Panc1 (cell line): ENCODE results near the gene GRK3. TPM values are rescaled to one million over a fixed set of nuclear protein-coding genes. Genes with fewer than 3 reads are reported as not detected.

Source experiments
- ATAC-seq: fragments of 200-7000 bp; cut with Tn5 transposase; 2 replicates; pipeline ENCODE4 v1.9.1; 2020; ENCODE audit warnings: mild to moderate bottlenecking, moderate library complexity
- BruUV-seq: library from RNA; stranded (reverse); fragments of 400-500 nt; replicated peaks from 2 replicates; lab custom pipeline; 2021; lab: Mats Ljungman, UMichigan
- CTCF ChIA-PET: fragments of 300-600 bp; sonication (Branson Sonifier 250); formaldehyde crosslinking; loops from one replicate; lab custom pipeline; 2022; ENCODE audit warnings: antibody characterized with exemption; lab: Charles Lee
- POLR2A ChIA-PET: fragments of 300-600 bp; sonication (Branson Sonifier 250); formaldehyde crosslinking; loops from one replicate; lab custom pipeline; 2022; ENCODE audit warnings: antibody characterized with exemption; lab: Charles Lee
- DNase-seq: peaks from one replicate; pipeline ENCODE4 v3.0.0-alpha.2; 2010; ENCODE audit warnings: low read depth, low spot score
- H3K27ac ChIP-seq: 2 replicates; pipeline ENCODE4 v1.5.1; 2011; ENCODE audit warnings: mild to moderate bottlenecking, low read length, inconsistent platforms
- H3K27me3 ChIP-seq: fragments of 200-500 bp; sonication (Bioruptor generic); 2 replicates; pipeline ENCODE4 v1.6.0; 2014; ENCODE audit warnings: low read length, inconsistent platforms; ENCODE audit not compliant: control insufficient read depth, insufficient read depth
- H3K36me3 ChIP-seq: fragments of 200-500 bp; sonication (Bioruptor generic); 2 replicates; pipeline ENCODE4 v1.5.1; 2014; ENCODE audit warnings: inconsistent platforms, mild to moderate bottlenecking, low read length, moderate library complexity; ENCODE audit not compliant: control insufficient read depth, insufficient read depth
- H3K4me1 ChIP-seq: 2 replicates; pipeline ENCODE4 v1.5.1; 2011; ENCODE audit warnings: inconsistent platforms, mild to moderate bottlenecking, low read length, moderate library complexity; ENCODE audit not compliant: control insufficient read depth, insufficient read depth
- H3K4me3 ChIP-seq, 2 experiments: 2 replicates each; pipeline ENCODE4 v1.5.1; 2011 to 2012; ENCODE audit warnings: low read depth in 2 of 2, low read length in 2 of 2, mild to moderate bottlenecking in 2 of 2, inconsistent platforms in 1 of 2, moderate library complexity in 1 of 2
- H3K9me3 ChIP-seq: fragments of 200-500 bp; sonication (Bioruptor generic); 2 replicates; pipeline ENCODE4 v1.5.1; 2014; ENCODE audit warnings: low read depth, mild to moderate bottlenecking, inconsistent platforms, low read length, moderate library complexity; ENCODE audit not compliant: control insufficient read depth, insufficient read depth
- POLR2AphosphoS5 ChIP-seq: IDR thresholded peaks from 2 replicates; pipeline ENCODE4 v1.6.1; 2012; ENCODE audit warnings: mild to moderate bottlenecking, low read depth, low read length, moderate library complexity
- SIN3A ChIP-seq: IDR thresholded peaks from 2 replicates; pipeline ENCODE4 v1.6.1; 2012; ENCODE audit warnings: low read depth, mild to moderate bottlenecking, low read length, moderate library complexity, borderline replicate concordance; ENCODE audit not compliant: insufficient read depth
- TCF7L2 ChIP-seq: IDR thresholded peaks from 2 replicates; pipeline ENCODE4 v1.6.1; 2011; ENCODE audit warnings: mild to moderate bottlenecking, low read depth, low read length, inconsistent platforms
- in situ Hi-C: cut with HindIII; loops from 2 replicates; pipeline ENCODE4 v1.10.0; 2016; ENCODE audit warnings: low sequenced_read_pairs, low pct_unique_long_range_greater_than_20kb
- intact Hi-C: fragments of 100-400 bp; cut with micrococcal nuclease; formaldehyde crosslinking; loops from one replicate; pipeline ENCODE4 v1.10.0; 2022; ENCODE audit not compliant: unreplicated experiment
- total RNA-seq: library from RNA; stranded (reverse); gene quantifications from one replicate; pipeline ENCODE4 v1.2.1, GENCODE V29; 2021; ENCODE audit not compliant: unreplicated experiment
- TF ChIP-seq, protein P1 (sequence below): fragments of 450-650 bp; IDR thresholded peaks from 2 replicates; pipeline ENCODE4 v1.5.1; 2017; ENCODE audit warnings: mild to moderate bottlenecking
- TF ChIP-seq, protein P2 (sequence below), 2 experiments: IDR thresholded peaks; 2 replicates each; pipeline ENCODE4 v1.6.1; 2011 to 2012; ENCODE audit warnings: low read depth in 2 of 2, control low read depth in 1 of 2, low read length in 1 of 2, mild to moderate bottlenecking in 1 of 2, moderate library complexity in 1 of 2; ENCODE audit not compliant: insufficient read depth in 1 of 2

The GRK3 gene
- total RNA-seq, 1 experiment from 2014 or later: 12.0 TPM

DNA sequence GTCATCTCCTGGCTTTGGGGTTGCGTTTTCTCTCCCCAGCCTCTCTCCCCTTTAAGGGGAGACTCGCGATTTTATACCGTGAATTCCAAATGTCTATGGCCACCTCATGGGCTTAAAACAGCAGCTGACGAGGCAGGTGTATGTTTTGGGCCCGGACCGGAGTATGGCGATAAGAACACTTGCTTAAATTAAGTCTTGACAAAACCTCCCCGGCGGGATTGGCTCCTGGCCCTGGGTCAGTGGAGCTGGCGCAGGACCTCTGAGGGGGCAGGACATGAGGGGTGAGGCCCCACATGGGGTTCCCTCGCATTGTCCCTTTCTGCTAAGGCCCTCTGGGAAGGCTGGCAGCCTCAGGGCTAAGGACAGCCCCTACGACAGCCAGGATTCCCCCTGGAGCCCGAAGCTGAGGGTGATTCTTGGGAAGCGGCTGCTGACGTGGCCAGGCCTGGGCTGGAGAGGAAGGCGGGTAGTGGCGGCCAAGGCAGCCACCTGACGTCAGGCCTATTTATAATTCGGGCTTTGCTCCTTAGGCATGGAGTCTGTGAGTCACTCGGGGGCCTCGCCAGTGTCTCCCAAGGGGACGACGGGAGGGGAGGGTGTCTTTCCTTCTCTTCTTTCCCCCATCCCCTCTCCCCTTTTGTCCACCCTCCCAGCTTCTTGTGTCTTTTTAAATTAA is 190.2 kb downstream of the GRK3 start:
- ChIA-PET CTCF (no interaction called here), POLR2A (no interaction called here)
- no peak overlapping the region for H3K4me3 ChIP-seq
- BruUV-seq: no TSS peak
- H3K36me3 ChIP-seq: no peaks in the 10 kb centered on the region
- H3K27me3 ChIP-seq: no peaks in the 10 kb centered on the region
- H3K27ac ChIP-seq: no peak overlapping the region
- no peak for ATAC-seq
- in situ Hi-C loops: no loop called here
- intact Hi-C loops: no loop called here
- TF ChIP-seq POLR2AphosphoS5 (no peak), SIN3A (no peak), TCF7L2 (no peak)
- TF ChIP-seq, protein P1, sequence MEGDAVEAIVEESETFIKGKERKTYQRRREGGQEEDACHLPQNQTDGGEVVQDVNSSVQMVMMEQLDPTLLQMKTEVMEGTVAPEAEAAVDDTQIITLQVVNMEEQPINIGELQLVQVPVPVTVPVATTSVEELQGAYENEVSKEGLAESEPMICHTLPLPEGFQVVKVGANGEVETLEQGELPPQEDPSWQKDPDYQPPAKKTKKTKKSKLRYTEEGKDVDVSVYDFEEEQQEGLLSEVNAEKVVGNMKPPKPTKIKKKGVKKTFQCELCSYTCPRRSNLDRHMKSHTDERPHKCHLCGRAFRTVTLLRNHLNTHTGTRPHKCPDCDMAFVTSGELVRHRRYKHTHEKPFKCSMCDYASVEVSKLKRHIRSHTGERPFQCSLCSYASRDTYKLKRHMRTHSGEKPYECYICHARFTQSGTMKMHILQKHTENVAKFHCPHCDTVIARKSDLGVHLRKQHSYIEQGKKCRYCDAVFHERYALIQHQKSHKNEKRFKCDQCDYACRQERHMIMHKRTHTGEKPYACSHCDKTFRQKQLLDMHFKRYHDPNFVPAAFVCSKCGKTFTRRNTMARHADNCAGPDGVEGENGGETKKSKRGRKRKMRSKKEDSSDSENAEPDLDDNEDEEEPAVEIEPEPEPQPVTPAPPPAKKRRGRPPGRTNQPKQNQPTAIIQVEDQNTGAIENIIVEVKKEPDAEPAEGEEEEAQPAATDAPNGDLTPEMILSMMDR: no peak
- TF ChIP-seq, protein P2, sequence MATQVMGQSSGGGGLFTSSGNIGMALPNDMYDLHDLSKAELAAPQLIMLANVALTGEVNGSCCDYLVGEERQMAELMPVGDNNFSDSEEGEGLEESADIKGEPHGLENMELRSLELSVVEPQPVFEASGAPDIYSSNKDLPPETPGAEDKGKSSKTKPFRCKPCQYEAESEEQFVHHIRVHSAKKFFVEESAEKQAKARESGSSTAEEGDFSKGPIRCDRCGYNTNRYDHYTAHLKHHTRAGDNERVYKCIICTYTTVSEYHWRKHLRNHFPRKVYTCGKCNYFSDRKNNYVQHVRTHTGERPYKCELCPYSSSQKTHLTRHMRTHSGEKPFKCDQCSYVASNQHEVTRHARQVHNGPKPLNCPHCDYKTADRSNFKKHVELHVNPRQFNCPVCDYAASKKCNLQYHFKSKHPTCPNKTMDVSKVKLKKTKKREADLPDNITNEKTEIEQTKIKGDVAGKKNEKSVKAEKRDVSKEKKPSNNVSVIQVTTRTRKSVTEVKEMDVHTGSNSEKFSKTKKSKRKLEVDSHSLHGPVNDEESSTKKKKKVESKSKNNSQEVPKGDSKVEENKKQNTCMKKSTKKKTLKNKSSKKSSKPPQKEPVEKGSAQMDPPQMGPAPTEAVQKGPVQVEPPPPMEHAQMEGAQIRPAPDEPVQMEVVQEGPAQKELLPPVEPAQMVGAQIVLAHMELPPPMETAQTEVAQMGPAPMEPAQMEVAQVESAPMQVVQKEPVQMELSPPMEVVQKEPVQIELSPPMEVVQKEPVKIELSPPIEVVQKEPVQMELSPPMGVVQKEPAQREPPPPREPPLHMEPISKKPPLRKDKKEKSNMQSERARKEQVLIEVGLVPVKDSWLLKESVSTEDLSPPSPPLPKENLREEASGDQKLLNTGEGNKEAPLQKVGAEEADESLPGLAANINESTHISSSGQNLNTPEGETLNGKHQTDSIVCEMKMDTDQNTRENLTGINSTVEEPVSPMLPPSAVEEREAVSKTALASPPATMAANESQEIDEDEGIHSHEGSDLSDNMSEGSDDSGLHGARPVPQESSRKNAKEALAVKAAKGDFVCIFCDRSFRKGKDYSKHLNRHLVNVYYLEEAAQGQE (IDR thresholded peaks at IDR 0.05; ENCODE audit: insufficient read depth in 1 of 2, low read depth in 2 of 2, low read length in 1 of 2): no peak
- H3K9me3 ChIP-seq: no peaks in the 10 kb centered on the region
- no peak for DNase-seq
- H3K4me1 ChIP-seq: no peaks in the 10 kb centered on the region

DNA sequence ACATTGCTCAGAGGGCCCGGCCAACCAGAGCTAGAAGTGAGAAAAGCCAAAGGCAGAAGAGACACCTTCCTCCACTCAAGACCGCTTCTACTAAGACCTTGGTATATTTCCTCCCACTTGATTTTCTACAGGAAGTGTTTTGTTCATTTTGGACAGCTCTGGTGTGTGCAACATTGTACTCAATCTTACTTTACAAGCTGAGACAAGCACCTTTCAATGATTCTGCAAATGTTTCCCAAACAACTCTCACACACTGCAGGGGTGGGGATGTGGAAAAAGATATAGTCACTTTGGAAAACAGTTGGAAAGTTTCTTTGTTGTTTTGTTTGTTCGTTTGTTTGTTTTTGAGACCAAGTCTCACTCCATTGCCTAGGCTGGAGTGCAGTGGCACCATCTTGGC is 193.2 kb downstream of the GRK3 start:
- H3K4me3 ChIP-seq: no peak overlapping the region
- H3K27ac ChIP-seq: no peak overlapping the region
- CTCF ChIA-PET: no interaction called here
- no peaks in the 10 kb centered on the region for H3K9me3 ChIP-seq
- intact Hi-C loops: no loop called here
- POLR2A ChIA-PET: no interaction called here
- no peaks in the 10 kb centered on the region for H3K4me1 ChIP-seq
- BruUV-seq: no TSS peak
- TF ChIP-seq, protein P2 (IDR thresholded peaks at IDR 0.05; ENCODE audit: insufficient read depth in 1 of 2, low read depth in 2 of 2, low read length in 1 of 2): no peak
- TF ChIP-seq TCF7L2: no peak
- TF ChIP-seq SIN3A: no peak
- TF ChIP-seq POLR2AphosphoS5: no peak
- TF ChIP-seq, protein P1: no peak
- no peaks in the 10 kb centered on the region for H3K36me3 ChIP-seq
- DNase-seq: no peak
- in situ Hi-C loops: no loop called here
- ATAC-seq: no peak
- no peaks in the 10 kb centered on the region for H3K27me3 ChIP-seq
